Lower leg skin (tissue), 3 donors: Measurements from ENCODE around the gene PNCK.

Experiments used
- POLR2A ChIP-seq, 2 donors: fragments of 450-650 bp; IDR thresholded peaks; one replicate each; pipeline ENCODE4 v1.6.1; 2016 to 2017; ENCODE audit warnings: antibody characterized with exemption in 2 of 2, mild to moderate bottlenecking in 1 of 2, moderate library complexity in 1 of 2
- TF ChIP-seq, protein P1 (sequence below), 3 donors: fragments of 450-650 bp; IDR thresholded peaks; one replicate each; pipeline ENCODE4 v1.5.1; 2016; ENCODE audit warnings: antibody characterized with exemption in 3 of 3, mild to moderate bottlenecking in 3 of 3, moderate library complexity in 2 of 3

DNA sequence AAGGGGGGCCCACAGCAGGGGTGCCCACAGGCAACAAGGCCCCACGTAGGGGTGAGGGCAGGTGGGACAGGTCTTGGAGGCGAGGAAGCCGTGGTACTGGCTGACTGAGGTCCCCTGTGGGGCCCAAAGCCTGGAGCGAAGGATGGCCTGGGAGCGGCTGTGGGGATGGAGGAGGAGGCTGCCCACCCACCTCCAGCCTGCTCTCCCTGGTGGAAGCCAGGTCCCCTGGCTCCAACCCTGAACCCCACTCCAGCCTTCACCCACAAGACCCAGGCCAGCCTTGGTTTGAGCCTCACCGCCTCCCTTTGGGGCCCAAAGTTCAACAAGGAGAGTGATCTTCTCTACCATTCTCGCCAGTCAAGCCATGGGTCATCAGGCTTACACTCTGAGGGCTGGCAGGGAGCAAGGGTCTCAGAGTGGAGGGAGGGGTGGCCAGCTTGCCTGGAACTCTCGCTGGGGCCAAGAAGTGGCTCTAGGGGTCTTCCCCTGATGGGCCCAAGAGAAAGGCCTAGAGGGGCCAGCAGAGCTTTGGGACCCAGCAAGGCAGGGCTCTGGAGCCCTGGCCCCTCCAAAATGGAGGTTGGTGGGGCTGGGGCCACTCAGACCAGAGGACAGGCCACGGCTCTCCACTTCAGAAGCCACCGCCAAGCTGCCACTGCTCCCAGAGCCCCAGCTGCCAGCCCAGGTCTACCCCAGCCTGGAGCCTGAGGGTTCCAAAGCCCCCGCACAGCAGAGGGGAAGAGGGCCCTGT, 5.0 kb downstream of the PNCK start:
- TF ChIP-seq, protein P1, sequence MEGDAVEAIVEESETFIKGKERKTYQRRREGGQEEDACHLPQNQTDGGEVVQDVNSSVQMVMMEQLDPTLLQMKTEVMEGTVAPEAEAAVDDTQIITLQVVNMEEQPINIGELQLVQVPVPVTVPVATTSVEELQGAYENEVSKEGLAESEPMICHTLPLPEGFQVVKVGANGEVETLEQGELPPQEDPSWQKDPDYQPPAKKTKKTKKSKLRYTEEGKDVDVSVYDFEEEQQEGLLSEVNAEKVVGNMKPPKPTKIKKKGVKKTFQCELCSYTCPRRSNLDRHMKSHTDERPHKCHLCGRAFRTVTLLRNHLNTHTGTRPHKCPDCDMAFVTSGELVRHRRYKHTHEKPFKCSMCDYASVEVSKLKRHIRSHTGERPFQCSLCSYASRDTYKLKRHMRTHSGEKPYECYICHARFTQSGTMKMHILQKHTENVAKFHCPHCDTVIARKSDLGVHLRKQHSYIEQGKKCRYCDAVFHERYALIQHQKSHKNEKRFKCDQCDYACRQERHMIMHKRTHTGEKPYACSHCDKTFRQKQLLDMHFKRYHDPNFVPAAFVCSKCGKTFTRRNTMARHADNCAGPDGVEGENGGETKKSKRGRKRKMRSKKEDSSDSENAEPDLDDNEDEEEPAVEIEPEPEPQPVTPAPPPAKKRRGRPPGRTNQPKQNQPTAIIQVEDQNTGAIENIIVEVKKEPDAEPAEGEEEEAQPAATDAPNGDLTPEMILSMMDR (IDR thresholded peaks at IDR 0.05): no peak
- TF ChIP-seq POLR2A (IDR thresholded peaks at IDR 0.05): no peak
